Smooth muscle cell (in vitro differentiated cells): ENCODE data around the gene ALAS1. TPM values are rescaled to one million over a fixed set of nuclear protein-coding genes. Genes with fewer than 3 reads are reported as not detected.

Experiments used
- DNase-seq: peaks from one replicate; lab custom pipeline; 2025; ENCODE audit not compliant: unreplicated experiment; lab: John Stamatoyannopoulos, UW
- H2AFZ ChIP-seq: fragments of 200-600 bp; sonication (generic); 2 replicates; pipeline ENCODE4 v1.6.0; 2016; ENCODE audit warnings: antibody characterized with exemption, low read depth, mild to moderate bottlenecking
- H3F3A ChIP-seq: fragments of 200-600 bp; sonication (generic); 2 replicates; pipeline ENCODE4 v1.6.0; 2017; ENCODE audit warnings: antibody characterized with exemption, low read depth
- H3K27ac ChIP-seq: fragments of 200-600 bp; sonication (generic); 2 replicates; pipeline ENCODE4 v1.5.1; 2016; ENCODE audit warnings: low read depth, mild to moderate bottlenecking
- H3K27me3 ChIP-seq: fragments of 200-600 bp; sonication (generic); 2 replicates; pipeline ENCODE4 v1.6.1; 2016; ENCODE audit warnings: low read depth, mild to moderate bottlenecking
- H3K36me3 ChIP-seq: fragments of 200-600 bp; sonication (generic); 2 replicates; pipeline ENCODE4 v1.5.1; 2016; ENCODE audit warnings: low read depth
- H3K4me1 ChIP-seq: fragments of 200-600 bp; sonication (generic); 2 replicates; pipeline ENCODE4 v1.5.1; 2016; ENCODE audit warnings: low read depth
- H3K4me2 ChIP-seq: fragments of 200-600 bp; sonication (generic); 2 replicates; pipeline ENCODE4 v1.6.0; 2016; ENCODE audit warnings: mild to moderate bottlenecking
- H3K4me3 ChIP-seq: fragments of 200-600 bp; sonication (generic); 2 replicates; pipeline ENCODE4 v1.5.1; 2016; ENCODE audit warnings: mild to moderate bottlenecking
- H3K79me2 ChIP-seq: fragments of 200-600 bp; sonication (generic); 2 replicates; pipeline ENCODE4 v1.6.0; 2016; ENCODE audit warnings: low read depth, mild to moderate bottlenecking
- H3K9ac ChIP-seq: fragments of 200-600 bp; sonication (generic); 2 replicates; pipeline ENCODE4 v1.6.0; 2016; ENCODE audit warnings: low read depth
- H3K9me3 ChIP-seq: fragments of 200-600 bp; sonication (generic); replicated peaks from 2 replicates; pipeline ENCODE4 v1.5.1; 2016; ENCODE audit warnings: low read depth
- H4K20me1 ChIP-seq: fragments of 200-600 bp; sonication (generic); 2 replicates; pipeline ENCODE4 v1.6.0; 2016; ENCODE audit warnings: low read depth
- CTCF ChIP-seq: fragments of 200-600 bp; sonication (generic); IDR thresholded peaks from 2 replicates; pipeline ENCODE4 v1.5.1; 2017; ENCODE audit warnings: borderline replicate concordance, mild to moderate bottlenecking, antibody characterized with exemption; ENCODE audit not compliant: insufficient read depth, poor library complexity, severe bottlenecking
- WGBS: methylation state at CpG from one replicate; pipeline ENCODE4 v1.1.7; 2016; ENCODE audit warnings: low lambda C conversion rate; 5-methylcytosine and 5-hydroxymethylcytosine counted together
- polyA plus RNA-seq: library from polyadenylated mRNA; unstranded; fragments of >200 nt; fragmentation: Nextera tagmentation; extraction: Ambion mirVana; gene quantifications from 2 replicates; pipeline ENCODE4 v1.2.1, GENCODE V29; 2016
- total RNA-seq: library from RNA; depleted of rRNA; stranded (reverse); fragments of >200 nt; gene quantifications from 2 replicates; pipeline ENCODE4 v1.2.3, GENCODE V29; 2014

Gene ALAS1
- total and polyA plus RNA-seq, 2 experiments from 2014 or later, result 35.7 to 59.4 TPM

GRCh38 chr3:52230889-52231499, 33.0 kb downstream of the ALAS1 start:
- no peak overlapping the region for H3K4me3 ChIP-seq
- H3K27ac ChIP-seq, result no peak overlapping the region
- no peaks in the 10 kb centered on the region for H3K9me3 ChIP-seq
- WGBS, result 97% methylated on average over 16 of the region's 16 CpGs
- no peaks in the 10 kb centered on the region for H3K27me3 ChIP-seq
- no peak overlapping the region for H3K4me2 ChIP-seq
- DNase-seq, result no peak
- H3K36me3 ChIP-seq, result no peaks in the 10 kb centered on the region
- H4K20me1 ChIP-seq, result peaks cover 56% of the 10 kb centered on the region
- no peak overlapping the region for H2AFZ ChIP-seq
- H3K9ac ChIP-seq, result no peak overlapping the region
- H3K79me2 ChIP-seq, result peaks cover 25% of the 10 kb centered on the region
- H3F3A ChIP-seq, result no peaks in the 10 kb centered on the region
- TF ChIP-seq CTCF, result no peak
- H3K4me1 ChIP-seq, result no peaks in the 10 kb centered on the region

GRCh38 chr3:52231502-52232278, 33.7 kb downstream of the ALAS1 start:
- Histone ChIP-seq H3K36me3 (no peaks in the 10 kb centered on the region), H4K20me1 (peaks cover 62% of the 10 kb centered on the region), H3K4me3 (no peak overlapping the region), H2AFZ (no peak overlapping the region), H3K27ac (no peak overlapping the region), H3K27me3 (no peaks in the 10 kb centered on the region), H3K9ac (no peak overlapping the region), H3F3A (no peaks in the 10 kb centered on the region), H3K9me3 (no peaks in the 10 kb centered on the region), H3K4me2 (no peak overlapping the region), H3K79me2 (peaks cover 32% of the 10 kb centered on the region), H3K4me1 (no peaks in the 10 kb centered on the region)
- TF ChIP-seq CTCF, result peak; percentile 82
- DNase-seq, result peak; percentile 16
- 86% methylated on average over 34 of the region's 34 CpGs for WGBS

GRCh38 chr3:52232279-52233107, 34.5 kb downstream of the ALAS1 start:
- Histone ChIP-seq H3F3A (no peaks in the 10 kb centered on the region), H3K27ac (no peak overlapping the region), H3K9me3 (no peaks in the 10 kb centered on the region), H2AFZ (no peak overlapping the region), H3K36me3 (no peaks in the 10 kb centered on the region), H3K4me1 (no peaks in the 10 kb centered on the region), H3K79me2 (peaks cover 40% of the 10 kb centered on the region), H3K9ac (no peak overlapping the region), H4K20me1 (peaks cover 66% of the 10 kb centered on the region), H3K27me3 (no peaks in the 10 kb centered on the region), H3K4me3 (no peak overlapping the region), H3K4me2 (no peak overlapping the region)
- WGBS, result 95% methylated on average over 28 of the region's 28 CpGs
- DNase-seq, result no peak
- peak; percentile 11 for TF ChIP-seq CTCF
